GM19351 (cell line): ENCODE measurements around the gene AGFG2.
A peak's percentile ranks its signal among the peaks of the same experiment; 100 is the strongest.

Experiments
- ATAC-seq: cut with Tn5 transposase; IDR thresholded peaks from one replicate; pipeline ENCODE4 v1.9.1; 2021; ENCODE audit warnings: mild to moderate bottlenecking, moderate library complexity; ENCODE audit not compliant: unreplicated experiment

AGFG2 gene

DNA sequence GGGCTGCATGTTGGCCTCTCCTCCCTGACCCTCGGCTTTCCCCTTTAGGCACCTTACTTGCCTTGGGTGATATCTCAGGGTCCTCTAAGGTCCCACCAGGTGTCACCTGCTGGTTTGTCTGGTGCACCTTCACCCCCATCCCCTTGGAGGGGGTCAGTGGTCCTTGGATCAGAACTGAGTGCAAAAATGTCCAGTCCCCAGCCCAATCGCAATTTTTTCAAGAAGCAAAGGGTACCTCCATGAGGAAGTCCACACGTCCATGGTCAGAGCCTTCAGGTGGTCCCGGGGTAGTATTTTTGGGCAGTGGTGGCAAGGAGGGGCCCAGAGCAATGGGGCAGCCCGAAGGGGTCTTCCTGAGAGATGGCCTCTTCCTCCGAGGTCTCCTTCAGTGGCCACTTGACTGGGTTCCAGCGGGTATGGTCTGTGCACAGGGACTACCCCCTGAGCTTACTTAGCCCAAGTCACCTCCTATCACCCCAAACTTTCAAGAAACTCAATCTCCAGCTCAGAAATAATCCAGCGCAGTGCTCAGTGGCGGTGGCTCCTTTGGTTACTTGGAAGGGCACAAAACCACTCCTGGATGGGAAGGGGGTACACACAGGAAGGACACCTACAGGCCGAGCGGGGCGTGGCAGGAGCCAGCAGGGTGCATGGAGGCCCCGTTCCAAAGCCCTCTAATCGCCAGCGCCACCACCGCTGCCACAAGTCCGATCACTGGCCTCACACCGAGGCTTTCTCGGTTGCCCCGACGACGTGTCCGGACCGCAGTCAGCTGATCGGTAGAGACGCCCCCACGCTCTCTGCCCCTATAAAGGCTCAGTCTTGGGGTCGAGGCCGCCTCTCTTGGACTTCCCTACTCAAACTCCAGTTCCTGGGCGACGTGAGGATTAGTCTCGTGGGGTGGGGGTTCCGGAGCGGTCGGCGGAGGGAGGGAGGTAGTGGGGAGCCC is 30.2 kb downstream of the AGFG2 start:
- ATAC-seq = peak; percentile 57

DNA sequence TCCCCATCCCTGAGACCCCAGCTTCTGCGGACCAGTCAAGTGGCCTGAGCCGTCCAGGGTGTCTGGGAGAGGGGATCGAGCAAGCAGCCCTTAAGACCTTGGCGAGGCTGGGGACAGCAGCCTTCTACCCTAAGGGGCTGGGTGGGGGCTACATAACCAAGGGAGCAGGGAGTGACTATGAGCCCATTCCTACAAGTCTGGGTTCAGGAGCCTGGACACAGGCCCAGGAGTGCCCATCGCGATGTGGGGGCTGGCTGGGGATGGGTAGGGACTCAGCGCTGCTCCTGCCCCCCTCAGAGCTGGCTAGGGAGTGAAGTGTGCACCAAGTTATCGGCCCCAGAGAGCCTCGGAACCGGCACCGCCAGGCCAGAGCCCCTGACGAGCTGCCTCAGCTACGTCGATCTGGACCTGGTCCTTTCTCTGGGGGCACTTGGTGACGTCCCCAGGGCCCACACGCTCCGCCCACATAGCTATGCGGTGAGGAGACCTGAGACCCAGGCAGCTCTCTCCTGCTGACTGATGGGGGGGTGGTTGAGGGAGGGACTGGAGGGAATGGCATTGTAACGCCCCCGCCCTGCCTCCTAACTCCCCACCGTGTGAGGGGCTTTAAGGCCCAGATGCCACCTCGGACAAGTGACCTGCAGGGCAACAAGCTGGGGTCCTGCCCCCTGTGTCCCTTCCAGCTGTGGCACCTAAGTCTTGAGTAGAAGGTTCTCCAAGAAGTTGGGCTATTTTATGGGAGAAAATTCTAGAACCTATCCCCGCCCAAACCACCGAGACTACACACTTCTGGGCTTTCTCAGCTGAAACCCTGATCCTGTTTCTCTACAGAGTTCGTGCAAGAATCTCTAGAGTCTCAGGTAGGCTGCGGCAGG is 32.2 kb downstream of the AGFG2 start:
- ATAC-seq = no peak

DNA sequence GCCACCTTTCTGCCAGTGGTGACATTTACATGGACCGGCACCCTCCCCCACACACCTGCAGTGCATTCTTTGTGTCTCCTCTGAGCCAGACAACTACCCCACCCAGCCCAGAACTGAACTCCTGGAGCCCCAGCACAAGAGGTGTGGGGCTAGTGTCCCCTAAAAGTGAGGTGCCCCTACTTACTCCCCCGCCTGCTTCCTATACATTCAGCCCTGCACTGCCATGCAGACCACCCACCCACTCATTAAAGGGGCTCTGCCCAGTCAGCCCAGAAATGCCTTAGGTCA is 32.8 kb downstream of the AGFG2 start:
- ATAC-seq = no peak

DNA sequence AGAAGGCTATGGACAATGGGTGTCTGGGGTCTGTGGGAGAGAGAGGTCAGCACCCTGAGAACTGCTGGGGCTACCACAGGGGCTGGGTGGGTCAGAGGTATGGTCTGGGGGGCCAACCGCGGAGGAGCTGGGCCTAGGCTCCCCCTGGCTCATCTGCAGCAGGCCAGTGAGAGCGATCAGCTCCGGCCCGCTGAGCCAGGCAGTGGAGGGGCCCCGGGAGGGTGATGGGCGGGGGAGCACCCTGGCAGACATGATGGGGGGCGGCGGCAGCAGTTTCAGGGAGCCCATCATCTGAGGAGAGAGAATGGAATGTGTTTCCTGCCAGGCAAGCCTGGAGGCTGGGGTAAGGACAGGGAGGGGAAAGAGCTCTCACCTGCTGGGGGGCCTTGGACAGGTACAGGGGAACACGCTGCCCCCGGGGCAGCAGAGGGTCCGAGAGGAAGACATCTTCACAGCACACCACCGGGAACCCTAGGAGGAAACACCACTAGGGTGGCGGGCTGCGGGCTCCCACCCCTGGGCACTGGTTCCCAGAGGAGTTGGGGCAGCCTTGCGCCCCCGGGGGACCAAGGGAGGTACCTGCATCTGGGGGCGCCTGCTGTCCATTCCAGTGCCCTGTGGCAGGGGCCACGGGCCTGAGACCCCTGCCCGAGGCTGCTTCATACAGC is 33.4 kb downstream of the AGFG2 start:
- no peak for ATAC-seq

DNA sequence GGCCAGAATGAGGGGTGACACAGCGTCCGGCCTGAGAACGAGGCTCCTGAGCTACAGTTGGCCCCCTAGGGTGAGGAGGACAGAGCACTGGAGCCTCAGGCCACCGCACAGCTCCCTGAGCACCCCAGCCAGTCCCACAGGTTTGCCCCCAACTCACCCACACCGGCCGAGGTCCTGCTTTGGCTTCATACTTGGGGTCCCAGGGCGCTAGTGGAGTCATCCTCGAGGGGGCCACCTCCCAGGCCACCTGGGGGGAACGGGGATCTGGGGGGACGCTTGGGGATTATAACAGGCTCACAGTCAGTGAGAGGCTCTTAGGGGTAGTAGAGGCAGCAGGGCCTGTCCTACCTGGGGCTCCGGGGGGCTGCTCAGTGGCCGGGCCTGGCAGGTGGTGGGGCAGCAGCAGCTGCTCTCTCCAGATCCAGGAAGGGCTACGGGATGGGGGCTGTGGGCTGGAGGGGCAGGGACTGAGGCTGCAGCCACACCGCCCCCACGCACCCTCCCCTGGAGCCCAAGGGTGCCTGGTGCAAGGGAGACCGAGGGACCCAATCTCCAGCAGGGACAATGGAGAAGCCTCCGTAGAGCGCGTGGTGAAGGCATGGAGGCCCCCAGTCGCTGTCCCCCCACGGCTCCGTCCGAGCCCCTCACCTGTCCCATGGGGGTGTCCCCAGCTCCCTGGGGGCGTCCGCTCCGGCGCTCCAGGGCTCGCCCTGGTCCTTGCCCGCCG is 34.1 kb downstream of the AGFG2 start:
- ATAC-seq = no peak

DNA sequence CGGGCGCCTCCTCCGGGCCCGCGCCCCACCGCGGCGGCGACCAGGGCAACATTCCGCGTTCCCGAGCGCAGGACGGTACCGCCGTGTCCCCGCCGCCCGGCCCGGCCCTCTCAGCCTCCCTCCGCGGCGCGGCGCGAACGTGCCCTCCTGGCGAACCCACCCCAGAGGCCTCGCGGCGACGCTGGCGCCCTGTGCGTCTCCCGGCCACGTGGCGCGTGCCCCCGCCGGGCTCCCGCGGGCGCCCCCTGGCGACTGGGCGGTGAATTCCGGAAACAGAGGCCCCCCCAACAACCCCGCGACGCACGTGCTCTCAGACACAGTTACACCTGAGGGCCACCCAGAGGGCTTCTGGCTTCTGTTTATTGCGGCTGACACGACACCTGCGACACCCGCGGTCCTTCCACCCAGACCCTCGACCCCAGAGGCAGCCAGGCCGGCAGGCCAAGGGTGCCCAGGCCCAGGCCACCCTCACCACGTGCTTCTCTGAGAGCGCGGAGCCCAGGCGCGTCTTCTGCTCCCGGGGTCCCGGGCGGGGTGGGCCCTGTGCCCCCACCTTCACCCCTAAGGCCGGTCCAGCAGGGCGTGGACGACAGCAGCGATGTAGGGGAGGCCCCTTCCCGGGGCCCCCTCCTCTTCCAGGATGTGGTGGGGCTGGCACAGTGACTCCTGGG is 34.8 kb downstream of the AGFG2 start, which contains the start of gene SAP25:
Gene SAP25 (minus strand): TSS at position 210 of the 671 bp plus-strand sequence. CDS start 158 bp downstream, at position 52.
- ATAC-seq = no peak

DNA sequence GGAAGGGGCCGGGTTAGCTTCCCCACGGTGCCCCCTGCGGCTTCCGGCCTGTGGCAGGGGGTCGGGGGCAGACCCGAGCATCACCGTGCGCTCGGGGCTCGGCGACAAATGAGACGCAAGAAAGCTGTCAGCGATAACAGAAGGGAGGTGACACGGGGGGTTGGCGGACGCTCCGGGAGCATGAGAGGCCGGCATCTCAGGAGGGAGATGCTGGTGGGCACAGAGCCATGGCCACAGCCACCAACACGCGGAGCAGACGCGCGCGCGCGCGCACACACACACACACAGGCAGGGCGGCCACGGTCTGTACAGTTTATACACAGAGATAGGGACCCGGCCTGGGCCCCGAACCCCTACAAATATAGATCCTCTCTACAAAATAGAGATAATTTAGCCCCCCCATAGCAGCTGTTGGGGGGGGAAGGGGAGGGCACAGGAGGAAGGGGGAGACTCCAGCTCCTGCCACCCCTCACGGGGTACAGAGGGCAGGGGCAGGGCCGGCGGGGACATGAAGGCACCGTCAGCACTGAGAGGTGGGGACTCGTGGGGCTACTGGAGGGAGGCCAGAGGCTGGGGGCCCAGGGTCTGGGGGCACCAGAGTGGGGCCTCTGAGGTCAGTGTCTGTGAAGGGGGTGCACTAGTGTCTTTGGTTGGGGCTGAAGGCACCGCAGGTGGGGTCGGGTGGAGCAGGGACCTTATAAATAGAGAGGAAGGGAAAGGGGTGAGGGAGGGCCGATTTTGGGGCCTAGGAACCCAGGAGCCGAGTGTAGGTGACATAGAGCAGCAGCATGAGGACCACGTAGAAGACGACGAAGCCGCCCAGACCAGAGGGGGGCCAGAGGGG is 35.6 kb downstream of the AGFG2 start:
- ATAC-seq = no peak

DNA sequence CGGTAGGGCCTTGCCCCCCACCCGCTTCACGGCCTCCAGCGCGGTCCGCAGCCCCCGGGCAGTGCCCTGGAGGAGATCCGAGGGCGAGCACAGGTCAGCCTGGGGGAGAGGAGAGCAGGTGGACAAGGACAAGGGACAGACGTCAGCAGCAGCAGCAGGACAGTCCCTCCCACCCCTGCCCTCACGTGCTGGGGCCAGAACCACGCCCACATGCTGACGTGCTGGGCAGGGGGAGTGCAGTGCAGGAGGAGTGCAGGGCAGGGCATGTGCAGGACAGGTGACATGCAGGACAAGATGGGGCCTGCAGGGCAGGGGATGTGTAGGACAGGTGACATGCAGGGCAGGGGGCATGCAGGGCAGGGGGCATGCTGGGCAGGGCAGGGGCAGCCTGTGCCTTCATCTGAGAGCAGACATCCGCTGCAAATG is 36.2 kb downstream of the AGFG2 start:
- no peak for ATAC-seq

DNA sequence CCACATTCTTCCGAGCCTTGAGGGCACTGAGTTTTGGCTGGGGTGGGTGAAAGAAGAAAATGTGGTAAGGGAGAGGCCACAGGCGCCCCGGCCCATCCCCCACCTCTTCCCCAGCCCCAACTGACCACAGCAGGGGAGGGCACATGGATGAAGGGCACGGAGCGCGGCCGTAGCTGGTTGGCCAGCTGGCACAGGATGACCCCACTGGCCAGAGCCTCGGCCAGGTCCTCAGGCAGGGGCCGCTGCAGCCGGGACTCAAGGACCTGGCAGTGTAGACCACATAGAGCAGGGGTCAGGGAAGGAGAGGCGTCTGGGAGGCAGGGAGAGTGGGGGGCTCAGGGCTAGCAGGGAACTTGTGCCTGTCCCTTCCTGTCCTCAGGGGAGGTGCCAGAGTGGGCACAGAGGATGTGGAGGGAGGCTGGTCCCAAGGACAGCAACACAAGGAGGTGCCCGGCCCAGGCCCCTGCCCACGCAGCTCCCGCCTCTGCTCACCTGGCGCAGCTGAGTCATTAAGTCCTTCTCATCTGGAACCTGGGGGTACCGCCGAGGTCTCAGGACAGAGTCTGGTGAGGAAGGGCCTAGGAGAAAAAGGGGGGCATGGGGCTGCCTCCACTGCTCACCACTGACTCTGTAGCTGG is 36.9 kb downstream of the AGFG2 start:
- ATAC-seq = no peak

DNA sequence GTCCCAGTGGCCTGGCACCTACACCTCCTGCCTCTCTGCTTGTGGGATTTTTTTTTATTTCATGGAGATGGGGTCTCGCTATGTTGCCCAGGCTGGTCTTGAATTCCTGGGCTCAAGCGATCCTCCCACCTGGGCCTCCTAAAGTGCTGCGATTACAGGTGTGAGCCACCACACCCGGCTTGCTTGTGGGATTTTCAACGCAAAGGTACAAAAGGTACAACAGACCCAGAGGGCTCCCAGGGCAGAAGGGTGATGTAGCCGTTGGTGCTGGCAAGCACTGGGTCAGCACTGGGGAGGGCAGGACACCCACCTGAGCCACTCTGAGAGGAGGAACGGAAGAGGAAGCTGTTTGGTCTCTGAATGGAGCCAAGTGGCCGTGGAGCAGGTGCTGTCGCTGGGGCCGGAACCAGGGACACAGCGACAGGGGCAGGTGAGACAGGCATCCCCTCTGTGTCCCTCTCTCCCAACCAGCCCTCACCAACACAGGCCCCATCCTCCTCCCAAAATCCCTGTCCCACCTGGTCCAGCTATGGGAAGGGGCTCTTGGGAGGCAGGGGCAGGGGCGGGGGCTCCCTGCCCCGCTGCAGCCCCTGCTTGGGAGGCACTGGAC is 37.5 kb downstream of the AGFG2 start:
- no peak for ATAC-seq

DNA sequence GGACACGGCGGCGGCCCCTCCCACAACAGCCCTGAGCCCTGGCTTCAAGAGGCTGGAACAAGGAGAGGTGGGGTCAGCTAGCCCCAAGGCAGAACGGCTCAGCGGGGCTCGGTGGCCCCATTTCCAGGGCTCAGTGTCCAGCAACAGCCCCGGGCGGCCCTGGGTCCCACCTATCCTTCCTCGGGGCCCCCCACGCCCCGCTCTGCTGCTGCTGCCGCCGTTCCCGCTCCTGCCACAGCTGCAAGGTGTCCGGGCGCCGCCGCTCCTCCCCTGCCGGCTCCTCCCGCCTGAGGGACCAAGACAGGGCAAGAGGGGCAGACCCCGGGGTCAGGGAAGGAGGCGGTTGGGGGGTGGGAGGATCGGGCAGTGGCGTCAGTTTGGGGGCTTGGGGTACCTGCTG is 38.1 kb downstream of the AGFG2 start:
- no peak for ATAC-seq

DNA sequence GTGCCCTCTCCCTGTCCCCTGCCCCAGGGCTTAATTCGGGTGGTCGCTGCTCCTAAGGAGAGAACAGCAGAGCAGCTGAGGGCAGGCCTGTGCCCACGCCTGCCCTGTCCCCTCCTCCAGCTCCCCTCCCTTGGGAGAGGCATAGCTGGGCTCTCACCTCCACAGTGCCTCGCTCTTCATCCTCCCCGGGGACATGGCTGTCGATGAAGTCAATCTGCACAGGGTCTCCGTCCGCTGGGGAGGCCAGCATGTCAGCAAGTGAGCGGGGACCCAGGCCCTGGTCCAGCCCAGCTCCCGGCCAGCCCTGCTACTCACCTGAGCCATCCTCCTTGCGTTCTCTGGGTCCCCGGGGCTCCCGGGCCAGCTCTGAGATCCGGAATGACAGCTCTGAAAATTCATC is 38.5 kb downstream of the AGFG2 start:
- ATAC-seq = no peak

DNA sequence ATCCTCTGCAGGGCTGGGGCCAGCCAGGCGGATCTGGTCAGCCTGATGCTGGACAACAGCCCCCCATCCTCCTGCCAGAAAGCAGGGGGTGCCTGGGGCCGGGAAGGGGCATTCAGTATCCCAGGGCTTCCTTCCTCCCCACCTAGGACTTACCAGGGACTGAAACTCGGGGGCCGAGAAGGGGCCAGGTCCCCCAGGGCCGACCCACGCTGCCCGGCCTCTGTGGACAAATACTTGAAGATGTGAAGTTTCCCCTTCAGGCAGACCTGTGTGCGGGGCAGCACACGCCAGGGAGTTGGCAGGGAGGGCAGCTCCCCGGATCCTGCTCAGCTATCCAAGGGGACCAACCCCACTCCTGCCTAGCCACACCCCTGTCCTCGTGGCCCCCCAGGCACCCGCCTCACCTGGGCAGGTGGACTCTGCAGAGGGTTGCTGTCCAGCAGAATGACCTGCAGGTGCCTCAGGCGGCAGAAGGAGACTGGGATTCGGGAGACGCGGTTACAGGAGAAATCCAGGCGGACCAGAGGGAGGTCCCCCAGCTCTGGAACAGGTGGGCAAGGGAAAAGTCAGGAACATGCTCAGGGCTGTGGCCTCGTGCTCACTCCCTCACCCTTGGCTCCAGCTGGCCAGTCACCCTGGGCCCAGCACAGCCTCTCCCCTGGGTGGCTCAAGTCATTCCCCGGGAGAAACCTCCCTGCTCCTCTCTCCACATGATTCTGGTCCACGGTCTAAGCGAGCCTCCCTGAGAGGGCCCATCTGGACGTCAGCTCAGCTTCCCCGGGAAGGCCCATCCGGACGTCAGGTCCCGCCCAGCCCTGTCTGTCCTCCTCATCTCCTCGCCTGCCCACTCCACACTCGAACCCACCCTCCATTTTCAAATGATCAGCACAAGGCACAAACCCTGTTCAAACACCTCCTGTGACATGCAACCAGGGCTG is 39.5 kb downstream of the AGFG2 start:
- ATAC-seq = no peak

DNA sequence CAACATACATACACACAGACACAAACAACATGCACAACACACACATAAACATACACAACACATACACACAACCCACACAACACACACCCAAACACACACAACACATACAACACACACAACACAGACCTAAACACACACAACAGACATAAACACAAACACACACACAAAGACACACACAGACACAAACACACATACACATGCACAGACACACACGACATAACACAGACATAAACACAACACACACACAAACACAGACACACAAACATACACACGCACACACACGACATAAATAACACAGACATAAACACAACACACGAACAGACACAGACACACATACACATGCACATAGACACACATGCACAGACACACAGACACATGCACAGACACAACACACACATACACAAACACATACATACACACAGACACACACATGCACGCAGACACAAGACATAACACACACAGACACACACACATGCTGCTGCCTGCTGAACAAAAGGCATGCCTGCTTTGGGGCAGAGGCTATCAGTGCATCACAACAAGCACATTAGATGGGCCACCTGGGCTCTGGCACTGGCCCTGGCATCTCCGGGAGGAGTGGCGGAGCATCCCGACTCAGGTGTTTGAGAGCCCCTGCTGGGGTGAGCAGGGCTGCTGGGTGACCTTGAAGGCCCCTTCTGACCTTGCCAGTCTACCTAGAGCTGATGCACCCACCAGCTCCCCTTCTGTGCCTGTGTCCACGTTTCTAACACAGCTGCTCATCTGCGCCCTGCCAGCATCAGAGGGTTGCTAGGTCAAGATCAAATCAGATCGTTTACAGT is 41.7 kb downstream of the AGFG2 start:
- ATAC-seq = no peak

DNA sequence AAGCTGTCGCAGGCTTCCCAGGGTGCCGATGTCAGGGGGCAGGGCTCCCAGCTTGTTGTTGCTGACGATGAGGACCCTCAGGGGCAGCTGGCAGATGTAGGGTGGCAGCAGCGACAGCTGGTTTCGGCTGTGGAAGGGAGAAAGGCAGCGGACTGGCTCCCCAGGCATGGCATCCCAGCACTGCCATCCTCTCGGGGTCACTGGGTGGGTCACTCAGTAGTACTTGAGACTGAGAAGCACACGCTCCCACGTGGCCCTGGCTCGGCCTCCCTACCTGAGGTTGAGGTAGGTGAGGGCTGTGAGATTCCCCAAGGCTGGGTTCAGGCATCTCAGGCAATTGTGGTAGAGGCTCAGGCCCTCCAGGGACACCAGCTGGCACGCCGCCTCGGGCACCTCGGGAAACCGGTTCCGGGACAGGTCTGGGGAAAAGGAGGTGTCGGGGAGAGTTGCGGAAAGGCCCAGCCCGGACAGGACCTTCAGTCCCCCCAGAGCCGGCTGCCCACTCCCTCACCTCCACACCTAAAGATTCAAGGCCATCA is 43.1 kb downstream of the AGFG2 start:
- ATAC-seq = no peak

DNA sequence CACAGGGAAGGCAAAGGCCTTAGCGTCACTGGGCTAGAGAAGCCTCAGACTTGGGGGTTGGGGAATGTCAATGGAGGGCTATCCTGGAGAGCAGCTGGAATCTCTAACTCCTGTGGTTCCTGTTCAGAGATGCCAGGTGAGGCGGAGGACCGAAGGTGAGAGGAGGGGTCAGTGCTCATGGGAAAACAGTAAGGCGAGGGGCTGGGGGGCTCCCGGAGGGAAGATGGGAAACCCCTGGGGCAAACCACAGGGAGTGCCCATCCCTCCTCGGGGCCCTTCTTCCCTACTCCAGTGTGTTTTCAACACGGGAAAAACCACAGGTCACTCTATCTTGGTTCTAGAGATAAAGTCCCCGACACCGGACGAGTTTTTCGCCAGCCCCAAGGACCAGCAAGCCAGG is 43.6 kb downstream of the AGFG2 start:
- no peak for ATAC-seq
